Measurements from ENCODE around the gene KCNMB1.

The KCNMB1 gene

GRCh38 chr5:170345971-170346370 lies 43.2 kb downstream of the KCNMB1 start:
- H3K36me3 ChIP-seq: no peaks in the 10 kb centered on the region
- no peak for TF ChIP-seq CTCF (IDR thresholded peaks at IDR 0.05; ENCODE audit: low read depth, low read length)
- H3K4me3 ChIP-seq (ENCODE audit: low read depth, low read length): no peak overlapping the region
- no peak for DNase-seq
- H3K27ac ChIP-seq: no peak overlapping the region
- H3K9me3 ChIP-seq (ENCODE audit: severe bottlenecking): no peaks in the 10 kb centered on the region
- H3K27me3 ChIP-seq (ENCODE audit: insufficient read depth, low read depth, severe bottlenecking): peaks cover 85% of the 10 kb centered on the region

- no peaks in the 10 kb centered on the region for H3K36me3 ChIP-seq
- H3K27me3 ChIP-seq (ENCODE audit: insufficient read depth, low read depth, severe bottlenecking): peaks cover 81% of the 10 kb centered on the region
- H3K9me3 ChIP-seq (ENCODE audit: severe bottlenecking): no peaks in the 10 kb centered on the region
- no peak overlapping the region for H3K4me3 ChIP-seq (ENCODE audit: low read depth, low read length)
- no peak for TF ChIP-seq CTCF (IDR thresholded peaks at IDR 0.05; ENCODE audit: low read depth, low read length)
- no peak overlapping the region for H3K27ac ChIP-seq
- DNase-seq: no peak
Observed at GRCh38 chr5:170343177-170343576, 46.0 kb downstream of the KCNMB1 start.

- no peak for DNase-seq
- Histone ChIP-seq H3K9me3 (ENCODE audit: severe bottlenecking) (no peaks in the 10 kb centered on the region), H3K27ac (no peak overlapping the region), H3K36me3 (no peaks in the 10 kb centered on the region), H3K4me3 (ENCODE audit: low read depth, low read length) (no peak overlapping the region), H3K27me3 (ENCODE audit: insufficient read depth, low read depth, severe bottlenecking) (peaks cover 79% of the 10 kb centered on the region)
- TF ChIP-seq CTCF (IDR thresholded peaks at IDR 0.05; ENCODE audit: low read depth, low read length): no peak
Observed at GRCh38 chr5:170342153-170342725, 46.9 kb downstream of the KCNMB1 start.

GRCh38 chr5:170341545-170341944 lies 47.6 kb downstream of the KCNMB1 start:
- TF ChIP-seq CTCF (IDR thresholded peaks at IDR 0.05; ENCODE audit: low read depth, low read length): no peak
- Histone ChIP-seq H3K27me3 (ENCODE audit: insufficient read depth, low read depth, severe bottlenecking) (peaks cover 81% of the 10 kb centered on the region), H3K9me3 (ENCODE audit: severe bottlenecking) (no peaks in the 10 kb centered on the region), H3K4me3 (ENCODE audit: low read depth, low read length) (no peak overlapping the region), H3K27ac (no peak overlapping the region), H3K36me3 (no peaks in the 10 kb centered on the region)
- DNase-seq: no peak

- no peak for DNase-seq
Observed at GRCh38 chr5:170339780-170340167, 49.4 kb downstream of the KCNMB1 start.

More at GRCh38 chr5:170339780-170340167, 49.4 kb downstream of the KCNMB1 start:
- Histone ChIP-seq H3K27me3 (ENCODE audit: insufficient read depth, low read depth, severe bottlenecking) (peaks cover 76% of the 10 kb centered on the region), H3K9me3 (ENCODE audit: severe bottlenecking) (no peaks in the 10 kb centered on the region), H3K36me3 (no peaks in the 10 kb centered on the region), H3K27ac (no peak overlapping the region), H3K4me3 (ENCODE audit: low read depth, low read length) (no peak overlapping the region)
- no peak for TF ChIP-seq CTCF (IDR thresholded peaks at IDR 0.05; ENCODE audit: low read depth, low read length)

Measured in WERI-Rb-1 (cell line).